Glutamatergic neuron (in vitro differentiated cells): ENCODE results near the gene PRKCQ. TPM values are rescaled to one million over a fixed set of nuclear protein-coding genes. Genes with fewer than 3 reads are reported as not detected.

Source experiments
- DNase-seq: peaks from one replicate; pipeline ENCODE4 v3.0.0; 2022
- H3K27ac Mint-ChIP-seq: one replicate; pipeline ENCODE4 v1.8.0; 2020; ENCODE audit warnings: mild to moderate bottlenecking, mixed read lengths, inconsistent platforms; ENCODE audit not compliant: unreplicated experiment
- H3K27me3 Mint-ChIP-seq: one replicate; pipeline ENCODE4 v1.8.0; 2020; ENCODE audit warnings: mild to moderate bottlenecking, moderate library complexity, mixed read lengths, inconsistent platforms; ENCODE audit not compliant: unreplicated experiment
- H3K36me3 Mint-ChIP-seq: one replicate; pipeline ENCODE4 v1.8.0; 2020; ENCODE audit warnings: mild to moderate bottlenecking, mixed read lengths, inconsistent platforms; ENCODE audit not compliant: unreplicated experiment
- H3K4me1 Mint-ChIP-seq: one replicate; pipeline ENCODE4 v1.8.0; 2020; ENCODE audit warnings: mild to moderate bottlenecking, low read depth, mixed read lengths, inconsistent platforms; ENCODE audit not compliant: unreplicated experiment
- H3K4me3 Mint-ChIP-seq: one replicate; pipeline ENCODE4 v1.8.0; 2020; ENCODE audit warnings: mild to moderate bottlenecking, mixed read lengths, inconsistent platforms; ENCODE audit not compliant: unreplicated experiment
- H3K9me3 Mint-ChIP-seq: one replicate; pipeline ENCODE4 v1.8.0; 2020; ENCODE audit warnings: mild to moderate bottlenecking, moderate library complexity, mixed read lengths, inconsistent platforms; ENCODE audit not compliant: unreplicated experiment
- CTCF ChIP-seq: fragments of 200-600 bp; sonication (generic); IDR thresholded peaks from one replicate; pipeline ENCODE4 v1.5.0; 2021; ENCODE audit not compliant: partially characterized antibody, unreplicated experiment
- total RNA-seq: library from RNA; stranded (reverse); fragmentation: NEBNext Ultra II Directional; extraction: Animal tissue kit (Norgen Biotek cat#: 25700); gene quantifications from one replicate; pipeline ENCODE4 v1.2.1, GENCODE V29; 2021; ENCODE audit not compliant: unreplicated experiment

Gene PRKCQ
- total RNA-seq, 1 donor from 2014 or later = 1.3 TPM

- Mint-ChIP-seq H3K27ac (no peak overlapping the region), H3K9me3 (no peaks in the 10 kb centered on the region), H3K4me1 (no peaks in the 10 kb centered on the region), H3K36me3 (peaks cover 3% of the 10 kb centered on the region), H3K4me3 (peak overlapping the region; percentile 10), H3K27me3 (no peaks in the 10 kb centered on the region)
- DNase-seq = no peak
- TF ChIP-seq CTCF = no peak
Observed at GRCh38 chr10:6431186-6431585, 148.9 kb downstream of the PRKCQ start.

- Mint-ChIP-seq H3K4me3 (no peak overlapping the region), H3K27me3 (no peaks in the 10 kb centered on the region), H3K9me3 (no peaks in the 10 kb centered on the region), H3K36me3 (peaks cover 3% of the 10 kb centered on the region), H3K27ac (no peak overlapping the region), H3K4me1 (no peaks in the 10 kb centered on the region)
- no peak for DNase-seq
- TF ChIP-seq CTCF = no peak
Observed at GRCh38 chr10:6430423-6430980, 149.6 kb downstream of the PRKCQ start.

GRCh38 chr10:6427357-6427959 lies 152.6 kb downstream of the PRKCQ start:
- Mint-ChIP-seq H3K27me3 (peaks cover 2% of the 10 kb centered on the region), H3K36me3 (peaks cover 8% of the 10 kb centered on the region), H3K27ac (no peak overlapping the region), H3K4me3 (no peak overlapping the region), H3K4me1 (no peaks in the 10 kb centered on the region), H3K9me3 (no peaks in the 10 kb centered on the region)
- no peak for DNase-seq
- no peak for TF ChIP-seq CTCF

GRCh38 chr10:6426317-6426716 lies 153.8 kb downstream of the PRKCQ start:
- H3K4me1 Mint-ChIP-seq = no peaks in the 10 kb centered on the region
- no peak for DNase-seq
- H3K36me3 Mint-ChIP-seq = peaks cover 8% of the 10 kb centered on the region
- no peaks in the 10 kb centered on the region for H3K9me3 Mint-ChIP-seq
- TF ChIP-seq CTCF = no peak
- H3K27ac Mint-ChIP-seq = no peak overlapping the region
- H3K27me3 Mint-ChIP-seq = peaks cover 2% of the 10 kb centered on the region
- no peak overlapping the region for H3K4me3 Mint-ChIP-seq

GRCh38 chr10:6423413-6424170 lies 156.5 kb downstream of the PRKCQ start:
- no peak overlapping the region for H3K27ac Mint-ChIP-seq
- peaks cover 2% of the 10 kb centered on the region for H3K27me3 Mint-ChIP-seq
- H3K4me3 Mint-ChIP-seq = no peak overlapping the region
- no peak for TF ChIP-seq CTCF
- H3K4me1 Mint-ChIP-seq = no peaks in the 10 kb centered on the region
- DNase-seq = no peak
- H3K36me3 Mint-ChIP-seq = peaks cover 4% of the 10 kb centered on the region
- H3K9me3 Mint-ChIP-seq = no peaks in the 10 kb centered on the region
